Thymus (tissue), 11 donors: ENCODE data around the gene NAPB. TPM values are rescaled to one million over a fixed set of nuclear protein-coding genes. Genes with fewer than 3 reads are reported as not detected.

ENCODE experiments used
- DNase-seq, 9 donors: peaks; one replicate each; pipeline ENCODE4 v3.0.0-alpha.2; 2013; ENCODE audit warnings: low spot score in 9 of 9, low read depth in 6 of 9, missing footprints in 1 of 9
- H3K27ac ChIP-seq, 2 donors: one replicate each; pipeline ENCODE4 v1.5.1; 2013; ENCODE audit warnings: control low read depth in 1 of 2, low read depth in 1 of 2, low read length in 1 of 2, mild to moderate bottlenecking in 1 of 2, moderate library complexity in 1 of 2
- H3K27me3 ChIP-seq, 2 donors: one replicate each; pipeline ENCODE4 v1.5.1; 2013; ENCODE audit warnings: low read length in 1 of 2; ENCODE audit not compliant: control insufficient read depth in 2 of 2, insufficient read depth in 1 of 2
- H3K36me3 ChIP-seq, 2 donors: one replicate each; pipeline ENCODE4 v1.5.1; 2013; ENCODE audit warnings: low read length in 1 of 2, mild to moderate bottlenecking in 1 of 2, moderate library complexity in 1 of 2; ENCODE audit not compliant: control insufficient read depth in 2 of 2, insufficient read depth in 2 of 2
- H3K4me1 ChIP-seq, 2 donors: one replicate each; pipeline ENCODE4 v1.5.1; 2013; ENCODE audit warnings: low read length in 2 of 2; ENCODE audit not compliant: control insufficient read depth in 2 of 2, insufficient read depth in 2 of 2
- H3K4me3 ChIP-seq, 2 donors: one replicate each; pipeline ENCODE4 v1.5.1; 2013; ENCODE audit warnings: low read length in 2 of 2, control low read depth in 1 of 2, mild to moderate bottlenecking in 1 of 2
- H3K9me3 ChIP-seq, 2 donors: one replicate each; pipeline ENCODE4 v1.5.1; 2013; ENCODE audit warnings: low read length in 1 of 2, mild to moderate bottlenecking in 1 of 2; ENCODE audit not compliant: control insufficient read depth in 2 of 2, insufficient read depth in 1 of 2
- WGBS: extraction: QIAGEN DNeasy Blood & Tissue Kit; methylation state at CpG from one replicate; pipeline ENCODE4 v1.1.7; 2013; 5-methylcytosine and 5-hydroxymethylcytosine counted together
- polyA plus RNA-seq: library from polyadenylated mRNA; stranded (reverse); fragments of 200-250 nt; gene quantifications from one replicate; pipeline ENCODE4 v1.2.3, GENCODE V29; 2013
- total RNA-seq: library from RNA; stranded (reverse); fragments of 120-200 nt; gene quantifications from one replicate; pipeline ENCODE4 v1.2.4, GENCODE V29; 2013
- donor health status: healthy.

The NAPB gene
- total and polyA plus RNA-seq, 2 donors = 7.6 to 8.8 TPM

DNA sequence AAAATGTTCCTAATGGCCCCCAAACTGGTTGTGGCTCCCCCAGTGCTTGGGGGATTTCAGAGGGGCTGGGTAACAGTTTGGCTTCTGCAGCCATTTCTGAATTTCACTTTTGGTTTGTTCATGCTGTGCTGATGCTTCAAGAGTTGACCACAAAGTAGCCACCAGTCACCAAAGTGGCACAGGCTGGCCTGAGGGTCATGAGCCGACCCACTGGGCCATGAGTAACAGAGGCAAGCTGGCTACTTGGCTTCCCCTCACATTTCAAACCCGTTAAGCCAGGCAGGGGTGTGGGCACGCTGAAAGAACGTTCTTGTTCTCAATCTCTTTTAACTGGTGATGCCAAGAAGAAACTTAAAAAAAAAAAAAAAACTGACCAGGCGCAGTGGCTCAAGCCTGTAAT is 85.8 kb downstream of the NAPB start:
- H3K36me3 ChIP-seq = no peaks in the 10 kb centered on the region
- no peaks in the 10 kb centered on the region for H3K9me3 ChIP-seq
- DNase-seq = no peak
- H3K27ac ChIP-seq = no peak overlapping the region
- H3K4me3 ChIP-seq = no peak overlapping the region
- 94% methylated on average over 5 of the region's 5 CpGs for WGBS
- H3K27me3 ChIP-seq = no peaks in the 10 kb centered on the region
- no peaks in the 10 kb centered on the region for H3K4me1 ChIP-seq

DNA sequence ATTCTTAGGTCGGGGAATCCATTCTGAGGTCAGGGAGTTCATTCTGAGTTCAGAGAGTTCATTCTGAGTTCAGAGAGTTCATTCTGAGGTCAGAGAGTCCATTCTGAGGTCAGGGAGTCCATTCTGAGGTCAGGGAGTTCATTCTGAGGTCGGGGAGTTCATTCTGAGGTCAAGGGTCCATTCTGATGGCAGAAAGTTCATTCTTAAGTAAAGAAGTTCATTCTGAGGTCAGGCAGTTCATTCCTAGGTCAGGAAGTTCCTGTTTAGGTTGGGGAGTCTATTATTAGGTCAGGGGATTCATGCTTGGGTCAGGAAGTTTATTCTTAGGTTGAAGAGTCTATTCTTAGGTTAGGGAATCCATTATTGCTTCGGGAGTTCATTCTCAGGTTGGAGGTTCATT is 87.2 kb downstream of the NAPB start:
- DNase-seq = no peak
- no peaks in the 10 kb centered on the region for H3K4me1 ChIP-seq
- no peaks in the 10 kb centered on the region for H3K9me3 ChIP-seq
- no peaks in the 10 kb centered on the region for H3K36me3 ChIP-seq
- no peaks in the 10 kb centered on the region for H3K27me3 ChIP-seq
- H3K27ac ChIP-seq = no peak overlapping the region
- 65% methylated on average over 3 of the region's 3 CpGs for WGBS
- H3K4me3 ChIP-seq = no peak overlapping the region

DNA sequence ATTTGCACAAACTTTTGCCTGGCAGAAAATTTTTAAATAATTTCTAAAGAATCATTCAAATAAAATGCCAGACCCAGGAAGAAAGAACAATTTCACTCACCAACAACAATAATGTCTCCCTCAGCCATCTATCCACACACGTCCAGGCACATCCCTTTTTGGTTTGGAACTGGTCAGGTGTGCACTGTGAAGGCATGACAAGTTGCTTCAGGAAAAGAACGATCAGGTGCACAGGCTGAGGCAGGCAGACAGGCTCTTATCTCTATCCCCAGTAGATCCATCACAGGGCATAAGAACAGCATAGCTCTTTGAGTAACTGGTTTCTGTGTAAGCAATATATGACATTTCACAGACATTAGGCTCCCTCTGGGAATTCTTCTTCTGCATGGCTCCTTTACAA is 88.8 kb downstream of the NAPB start:
- H3K27ac ChIP-seq = no peak overlapping the region
- H3K4me1 ChIP-seq = no peaks in the 10 kb centered on the region
- no peaks in the 10 kb centered on the region for H3K9me3 ChIP-seq
- no peak overlapping the region for H3K4me3 ChIP-seq
- WGBS = 83% methylated on average over 2 of the region's 2 CpGs
- DNase-seq = no peak
- no peaks in the 10 kb centered on the region for H3K27me3 ChIP-seq
- H3K36me3 ChIP-seq = no peaks in the 10 kb centered on the region

DNA sequence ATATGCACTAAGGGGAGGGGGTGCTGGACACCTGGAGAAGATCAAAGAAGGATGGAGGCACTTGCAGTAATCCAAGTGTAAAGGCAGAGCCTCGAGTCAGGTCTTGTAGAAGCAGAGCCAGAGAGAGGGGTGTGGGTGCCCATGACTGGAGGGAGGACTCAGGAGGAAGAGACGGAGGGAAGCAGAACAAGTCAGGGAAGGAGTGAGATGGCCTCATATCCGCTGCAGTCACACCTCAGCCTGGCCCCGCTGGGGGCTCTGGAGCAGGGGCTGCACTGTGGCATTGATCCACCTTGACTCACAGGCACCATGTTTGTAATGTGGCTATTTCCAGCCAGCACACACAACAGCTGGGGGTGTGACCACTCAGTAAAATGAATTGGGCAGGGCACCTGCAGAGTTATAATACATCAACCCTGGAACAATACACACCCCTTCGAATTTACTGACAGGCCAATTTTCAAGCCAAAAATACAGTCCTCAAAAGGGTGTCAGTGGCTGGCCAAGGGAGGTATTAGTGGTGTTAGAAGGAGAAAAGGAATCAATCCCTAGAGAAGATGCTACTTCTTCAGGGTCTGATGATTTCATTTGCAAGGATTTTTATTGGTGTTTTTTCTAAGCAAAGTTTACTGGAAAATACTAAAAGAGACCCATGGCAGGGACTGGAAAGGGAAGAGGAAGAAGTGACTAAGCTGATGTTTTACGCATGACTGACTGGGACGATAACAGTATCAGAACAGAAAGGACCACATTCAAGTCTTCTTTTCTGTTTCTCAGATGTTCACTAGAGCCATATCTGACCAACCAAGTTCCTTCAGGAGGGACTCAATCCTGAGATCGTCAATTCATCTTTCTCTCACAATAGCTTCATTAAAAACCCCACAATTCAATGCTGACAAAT is 89.6 kb downstream of the NAPB start:
- no peaks in the 10 kb centered on the region for H3K4me1 ChIP-seq
- H3K27me3 ChIP-seq = no peaks in the 10 kb centered on the region
- H3K27ac ChIP-seq = no peak overlapping the region
- no peak for DNase-seq
- no peaks in the 10 kb centered on the region for H3K9me3 ChIP-seq
- WGBS = 91% methylated on average over 8 of the region's 8 CpGs
- no peaks in the 10 kb centered on the region for H3K36me3 ChIP-seq
- no peak overlapping the region for H3K4me3 ChIP-seq

DNA sequence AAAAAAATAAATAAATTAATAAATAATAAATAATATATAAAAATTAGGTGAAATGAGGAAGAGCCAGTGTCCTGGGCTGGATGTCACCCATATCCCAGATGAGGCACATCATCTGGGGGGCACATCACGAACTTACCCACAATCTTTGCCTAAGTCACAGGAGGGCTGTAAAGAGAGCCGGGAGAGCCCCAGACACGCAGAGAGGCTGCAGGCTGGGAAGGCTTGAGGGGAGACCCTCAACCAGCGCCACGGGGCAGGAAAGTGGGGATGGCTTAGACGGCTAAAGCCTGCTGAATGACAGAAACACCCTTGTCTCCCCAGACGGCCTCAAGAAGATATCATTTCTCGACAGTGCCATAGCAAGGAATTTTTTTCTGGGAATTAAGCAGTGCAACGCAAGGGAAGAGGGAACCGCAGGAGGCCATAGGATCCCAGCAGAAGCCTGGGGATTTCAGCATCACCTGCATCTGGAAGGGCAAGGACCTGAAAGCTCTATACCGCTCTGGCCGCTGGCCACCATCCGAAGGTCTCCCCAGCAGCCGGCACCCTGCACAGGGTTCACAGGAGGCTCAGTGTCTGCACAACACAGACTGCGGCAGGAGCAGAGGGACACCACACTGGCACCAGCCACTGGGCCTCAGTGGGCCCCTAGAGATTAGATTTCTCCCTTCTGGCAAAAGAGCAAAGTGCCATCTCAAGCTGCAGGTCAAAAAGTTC is 93.5 kb downstream of the NAPB start:
- Histone ChIP-seq H3K27me3 (no peaks in the 10 kb centered on the region), H3K27ac (no peak overlapping the region), H3K9me3 (no peaks in the 10 kb centered on the region), H3K36me3 (no peaks in the 10 kb centered on the region), H3K4me1 (no peaks in the 10 kb centered on the region), H3K4me3 (no peak overlapping the region)
- 97% methylated on average over 15 of the region's 15 CpGs for WGBS
- no peak for DNase-seq

DNA sequence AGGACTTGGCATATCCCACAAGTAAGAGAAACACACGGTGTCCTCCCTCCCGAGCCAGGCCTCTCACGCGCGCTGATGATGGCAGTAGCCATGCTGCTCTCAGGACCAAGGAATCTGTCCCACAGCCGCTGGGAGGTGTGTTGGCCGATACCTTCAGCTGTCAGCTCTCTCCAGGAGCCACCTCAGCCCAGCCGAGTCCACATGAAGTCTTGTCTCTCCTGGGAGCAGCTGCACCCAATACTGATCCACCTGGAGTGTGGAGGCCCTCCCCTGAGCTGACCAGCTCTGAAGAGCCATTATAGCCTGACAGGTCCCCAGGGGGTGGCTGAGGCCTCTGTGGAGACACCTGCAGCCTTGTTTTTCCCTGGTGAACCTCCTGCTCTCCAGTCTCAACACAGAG is 94.5 kb downstream of the NAPB start:
- no peak for DNase-seq
- Histone ChIP-seq H3K27ac (no peak overlapping the region), H3K36me3 (no peaks in the 10 kb centered on the region), H3K9me3 (no peaks in the 10 kb centered on the region), H3K4me3 (no peak overlapping the region), H3K4me1 (no peaks in the 10 kb centered on the region), H3K27me3 (no peaks in the 10 kb centered on the region)
- WGBS = 97% methylated on average over 8 of the region's 8 CpGs

DNA sequence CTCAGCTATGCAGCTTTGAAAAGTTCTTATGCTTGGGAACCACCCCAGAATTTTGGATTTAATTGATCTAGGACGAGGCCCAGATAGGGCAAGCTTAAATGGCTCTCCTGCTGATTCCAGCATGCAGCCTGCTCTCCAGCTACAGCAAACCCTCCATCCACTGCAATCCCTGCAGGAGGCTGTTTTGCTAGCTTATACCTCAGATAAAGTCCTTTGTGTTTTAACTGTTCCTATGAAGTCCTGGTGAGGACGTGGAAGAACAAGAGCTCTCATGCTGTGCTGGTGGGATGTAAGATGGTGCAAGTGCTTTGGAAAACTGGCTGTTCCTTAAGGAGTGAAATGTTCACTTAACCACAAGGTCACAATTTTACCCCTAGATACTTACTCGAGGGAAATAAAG is 96.2 kb downstream of the NAPB start:
- DNase-seq = no peak
- Histone ChIP-seq H3K27me3 (no peaks in the 10 kb centered on the region), H3K27ac (no peak overlapping the region), H3K36me3 (no peaks in the 10 kb centered on the region), H3K4me3 (no peak overlapping the region), H3K4me1 (no peaks in the 10 kb centered on the region), H3K9me3 (no peaks in the 10 kb centered on the region)
- WGBS = 95% methylated on average over 3 of the region's 3 CpGs

Other genes starting within 250 kb of the NAPB start
- 33.3 TPM for gene NXT1, start 70.7 kb downstream of the NAPB start, total RNA-seq
- gene NXT1, start 70.7 kb downstream of the NAPB start, polyA plus RNA-seq = 22.6 TPM
- 10.6 TPM for gene GZF1, start 59.3 kb downstream of the NAPB start, total RNA-seq
- gene GZF1, start 59.3 kb downstream of the NAPB start, polyA plus RNA-seq = 8.5 TPM
- gene CSTL1, start 18.2 kb upstream of the NAPB start, total RNA-seq = not detected
- gene CSTL1, start 18.2 kb upstream of the NAPB start, polyA plus RNA-seq = 0.11 TPM
- 0.33 TPM for gene CST11, start 31.4 kb upstream of the NAPB start, total RNA-seq
- gene CST11, start 31.4 kb upstream of the NAPB start, polyA plus RNA-seq = 0.32 TPM
- not detected for gene CST8, start 69.6 kb upstream of the NAPB start, total RNA-seq
- not detected for gene CST8, start 69.6 kb upstream of the NAPB start, polyA plus RNA-seq
- not detected for gene CST9L, start 147.0 kb upstream of the NAPB start, total RNA-seq
- 0.09 TPM for gene CST9L, start 147.0 kb upstream of the NAPB start, polyA plus RNA-seq
- gene CST9, start 184.4 kb upstream of the NAPB start, total RNA-seq = 0.05 TPM
- gene CST9, start 184.4 kb upstream of the NAPB start, polyA plus RNA-seq = 0.02 TPM
- gene CST3, start 216.5 kb upstream of the NAPB start, total RNA-seq = 231 TPM
- 465 TPM for gene CST3, start 216.5 kb upstream of the NAPB start, polyA plus RNA-seq